HG02610 (cell line): ENCODE results near the gene KCNQ1.

Experiments used
- ATAC-seq: cut with Tn5 transposase; IDR thresholded peaks from one replicate; pipeline ENCODE4 v1.9.1; 2021; ENCODE audit warnings: mild to moderate bottlenecking, moderate library complexity; ENCODE audit not compliant: unreplicated experiment

Gene KCNQ1

DNA sequence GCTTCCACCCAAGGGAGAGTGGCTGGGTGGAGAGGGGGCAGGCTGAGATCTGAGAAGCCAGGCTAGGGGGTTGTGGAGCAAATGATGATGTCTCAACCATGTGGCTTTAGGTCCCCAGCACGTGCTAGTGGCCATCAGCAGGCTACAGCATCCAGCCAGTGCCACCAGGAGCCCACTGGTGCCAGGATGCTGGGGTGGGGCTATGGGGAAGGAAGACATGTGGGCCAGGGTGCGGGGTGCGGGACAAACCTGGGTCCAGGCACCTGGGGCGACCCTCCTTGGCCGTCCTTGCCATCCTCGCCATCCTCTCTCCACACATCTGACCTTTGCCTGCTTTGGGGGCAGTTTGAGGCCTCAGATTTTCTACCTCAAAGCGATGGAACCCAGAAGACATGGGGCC lies 104.3 kb downstream of the KCNQ1 start:
- ATAC-seq = no peak

DNA sequence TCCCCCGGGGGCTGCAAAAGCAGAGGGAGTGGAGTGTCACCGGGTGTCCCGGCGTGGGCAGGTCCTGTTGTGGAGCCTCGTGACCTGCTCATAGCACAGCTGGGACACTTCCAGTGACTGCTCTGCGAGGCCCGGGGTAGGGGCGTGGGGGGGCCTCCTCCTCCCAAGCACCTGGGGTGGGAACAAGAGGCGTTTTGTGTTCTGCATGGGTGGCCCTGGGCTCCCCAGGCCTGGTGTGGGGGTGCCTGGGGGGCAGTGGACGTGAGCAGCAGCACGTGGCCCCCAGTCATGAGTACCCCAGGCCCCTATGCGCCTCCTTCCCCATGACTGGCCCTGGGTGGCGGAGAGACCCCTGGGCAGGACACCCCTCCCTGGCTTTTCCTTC lies 104.7 kb downstream of the KCNQ1 start:
- no peak for ATAC-seq

DNA sequence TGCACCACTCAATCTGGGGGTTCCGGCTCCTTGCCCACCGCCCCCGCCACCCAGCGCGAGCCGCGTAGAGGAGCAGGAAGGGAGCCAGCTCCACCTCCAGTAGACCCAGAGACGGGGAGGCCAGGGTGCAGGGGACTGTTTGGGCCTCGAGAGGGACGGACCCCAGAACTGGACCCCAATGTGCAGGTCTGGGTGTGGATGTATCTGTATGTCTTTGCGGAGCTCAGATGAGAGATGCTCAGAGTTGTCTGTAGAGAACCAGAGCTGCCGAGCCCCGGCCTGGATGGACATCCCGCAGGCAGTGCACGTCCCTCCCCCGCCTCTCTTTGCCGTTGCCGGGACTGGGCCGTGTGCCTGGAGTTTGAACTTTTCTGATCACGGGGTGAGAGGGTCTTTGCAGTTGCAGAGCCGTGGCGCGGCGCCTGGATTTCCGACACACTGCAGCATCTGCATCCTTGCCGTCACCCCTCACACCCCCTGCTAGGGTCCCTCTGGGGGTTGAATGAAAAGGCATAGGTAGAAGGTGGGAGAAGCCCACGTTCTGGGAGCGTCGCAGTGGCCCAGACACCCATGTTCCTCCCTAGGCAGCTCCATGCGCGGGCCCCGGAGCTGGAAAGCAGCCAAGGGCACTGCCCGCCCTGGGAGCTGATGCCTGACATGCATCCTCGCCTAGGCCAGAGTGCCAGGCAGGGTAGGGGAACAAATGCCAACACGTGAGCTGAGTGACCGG lies 105.2 kb downstream of the KCNQ1 start:
- no peak for ATAC-seq

DNA sequence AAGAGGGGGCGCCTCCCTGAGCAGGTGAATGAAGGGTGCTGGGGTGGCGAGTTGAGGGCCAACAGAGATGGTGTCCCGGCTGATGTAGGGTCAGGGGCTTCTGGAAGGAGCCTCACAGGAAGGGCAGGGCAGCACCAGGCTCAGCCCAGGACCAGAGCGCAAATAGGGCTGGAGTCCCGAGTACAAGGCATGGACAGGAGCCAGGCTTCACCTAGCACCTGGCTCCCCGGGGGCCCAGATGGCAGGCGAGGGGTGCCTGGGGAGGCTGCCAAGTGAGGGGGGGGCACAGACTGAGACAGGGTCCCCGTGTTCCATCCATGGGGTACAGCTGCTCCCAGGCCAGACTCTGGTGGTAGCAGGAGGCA lies 105.8 kb downstream of the KCNQ1 start:
- no peak for ATAC-seq

DNA sequence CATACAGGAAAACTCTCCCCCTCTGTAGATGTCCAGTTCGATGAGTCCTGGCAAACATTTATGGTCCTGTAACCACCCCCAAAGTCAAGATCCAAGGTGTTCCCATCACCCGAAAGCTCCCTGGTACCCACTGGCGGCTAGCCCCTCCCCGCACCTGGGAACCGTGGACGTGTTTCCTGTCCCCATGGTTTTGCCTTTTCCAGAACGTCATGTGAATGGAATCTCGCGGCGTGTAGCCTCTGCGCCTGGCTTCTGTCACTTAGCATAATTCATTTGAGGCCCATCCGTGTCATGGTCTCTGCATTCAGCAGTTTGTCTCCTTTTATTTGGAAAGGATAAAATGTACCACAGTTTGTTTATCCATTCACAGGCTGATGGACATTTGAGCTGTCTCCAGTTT lies 106.3 kb downstream of the KCNQ1 start:
- ATAC-seq = no peak

DNA sequence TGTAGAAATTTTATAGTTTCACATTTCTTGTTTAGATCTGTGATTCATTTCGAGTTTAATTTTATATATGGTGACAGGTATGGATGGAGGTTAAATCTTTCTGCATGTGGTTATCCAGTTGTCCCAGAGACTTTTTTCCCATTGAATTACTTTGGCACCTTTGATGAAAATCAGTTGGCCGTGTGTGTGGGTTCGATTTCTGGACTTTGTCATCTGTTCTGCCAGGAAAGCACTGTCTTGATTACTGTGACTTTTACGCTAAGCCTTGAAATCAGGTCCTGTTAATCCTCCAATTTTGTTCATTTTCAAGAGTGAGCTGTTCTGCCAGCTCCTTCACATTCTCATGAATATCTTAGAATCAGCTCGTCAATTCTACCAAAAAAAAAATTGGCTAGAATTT lies 107.4 kb downstream of the KCNQ1 start:
- no peak for ATAC-seq

DNA sequence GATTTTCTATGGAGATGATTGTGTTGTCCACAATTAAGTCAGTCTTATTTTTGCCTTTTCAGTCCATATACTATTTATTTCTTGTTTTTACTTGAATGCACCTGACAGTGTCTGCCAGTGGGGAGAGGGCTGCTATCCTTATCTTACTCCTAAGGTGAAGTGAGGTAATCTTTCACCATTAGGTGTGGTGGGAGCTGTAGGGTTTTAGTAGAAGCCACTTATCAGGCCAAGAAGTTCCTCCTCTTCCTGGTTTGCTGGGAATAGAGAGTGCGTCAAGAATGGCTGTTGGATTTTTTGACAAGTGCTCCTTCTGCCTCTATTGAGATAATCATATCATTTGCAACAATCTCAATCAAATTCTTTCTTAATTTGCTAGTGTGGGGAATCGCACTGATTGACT lies 108.4 kb downstream of the KCNQ1 start:
- ATAC-seq = no peak

DNA sequence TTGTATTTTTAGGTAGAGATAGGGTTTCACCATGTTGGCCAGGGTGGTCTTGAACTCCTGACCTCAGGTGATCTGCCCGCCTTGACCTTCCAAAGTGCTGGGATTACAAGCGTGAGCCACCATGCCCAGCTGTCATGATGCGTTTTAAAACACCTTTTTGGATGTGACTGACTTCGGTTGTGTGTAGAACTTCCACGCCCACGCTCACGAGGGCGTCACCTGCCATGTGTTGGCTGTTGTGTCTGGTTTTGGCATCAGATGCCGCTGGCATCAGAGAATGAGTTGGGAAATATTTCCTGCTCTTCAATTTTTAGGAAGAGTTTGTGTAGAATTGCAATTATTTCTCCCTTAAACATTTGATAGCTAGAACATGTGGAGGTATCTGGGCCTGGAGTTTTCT lies 109.1 kb downstream of the KCNQ1 start:
- no peak for ATAC-seq

DNA sequence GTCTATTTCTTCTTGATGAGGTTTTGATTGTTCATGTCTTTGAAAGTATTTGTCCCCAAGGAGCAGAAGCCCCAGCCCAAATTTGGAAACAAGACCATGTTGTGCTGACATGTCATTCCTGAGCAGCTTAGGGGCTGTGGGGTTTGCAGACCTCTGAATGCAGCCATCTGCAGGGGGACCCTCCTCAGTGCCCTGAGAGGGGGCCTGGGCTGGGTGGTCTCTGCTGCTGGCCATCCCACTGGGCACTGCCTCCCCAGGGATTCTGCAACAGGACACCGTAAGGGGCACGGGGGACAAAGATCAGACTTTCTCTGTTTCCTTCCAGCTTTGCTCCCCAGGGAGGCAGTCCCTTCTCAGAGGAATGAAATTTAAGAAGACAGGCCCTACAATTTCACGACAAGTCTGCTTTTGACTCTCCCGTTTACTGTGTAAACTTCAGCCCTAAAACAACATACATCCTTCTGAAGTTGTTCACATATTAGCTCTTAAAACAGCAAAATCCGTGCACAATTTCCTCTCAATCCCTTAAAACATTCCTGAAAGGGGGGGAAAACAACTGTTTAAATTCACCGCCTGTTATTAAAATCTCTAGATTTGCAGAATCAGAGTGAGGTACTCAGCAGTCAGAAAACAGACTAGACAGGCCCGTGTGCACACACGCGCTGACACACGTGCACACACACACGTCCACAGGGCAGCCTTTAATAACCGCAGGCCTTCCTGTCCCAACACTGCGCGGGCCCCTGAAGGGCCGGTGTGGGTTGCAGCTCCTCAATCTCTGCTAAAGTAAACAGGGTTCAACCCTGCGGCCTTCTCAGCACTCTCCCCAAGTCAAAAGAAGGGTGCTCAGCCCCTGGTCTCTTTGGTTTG lies 109.8 kb downstream of the KCNQ1 start:
- ATAC-seq = no peak

DNA sequence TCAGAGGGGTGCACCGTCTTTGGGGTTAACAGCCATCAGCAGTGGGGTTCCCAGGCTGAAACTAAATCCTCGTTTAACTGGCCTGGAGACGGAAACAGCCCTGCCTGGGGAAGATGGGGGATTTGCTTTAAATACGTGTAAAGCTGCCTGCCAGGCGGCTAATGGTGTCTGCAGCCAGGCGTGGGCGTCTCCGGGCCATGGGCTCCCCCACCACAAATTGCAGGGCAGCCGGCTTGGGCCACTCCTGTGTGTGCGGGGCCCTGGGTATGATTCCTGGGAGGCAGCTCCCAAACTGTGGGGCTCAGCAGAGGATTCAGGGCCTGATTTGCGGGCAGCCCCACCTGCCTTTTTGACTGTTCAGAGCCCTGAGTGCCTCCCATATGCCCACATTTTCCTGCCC lies 110.5 kb downstream of the KCNQ1 start:
- ATAC-seq = no peak

DNA sequence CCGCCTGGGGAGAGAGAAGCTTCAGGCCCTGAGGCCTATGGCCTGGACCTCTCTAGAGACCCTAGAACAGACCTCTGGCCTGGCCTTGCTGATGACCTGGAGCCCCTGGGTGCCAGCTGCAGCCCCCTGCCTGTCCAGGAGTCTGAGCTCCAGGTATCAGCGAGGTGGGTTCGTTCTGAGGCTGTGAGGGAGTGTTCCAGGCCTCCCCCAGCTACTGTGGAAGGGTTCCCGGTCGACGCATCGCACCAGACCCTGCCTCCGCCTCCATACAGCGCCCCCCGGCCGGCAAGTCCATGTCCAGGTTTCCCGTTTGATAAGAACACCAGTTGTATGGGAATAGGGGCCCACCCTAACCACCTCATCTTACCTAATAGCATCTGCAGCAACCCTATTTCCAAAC lies 111.1 kb downstream of the KCNQ1 start:
- ATAC-seq = no peak

DNA sequence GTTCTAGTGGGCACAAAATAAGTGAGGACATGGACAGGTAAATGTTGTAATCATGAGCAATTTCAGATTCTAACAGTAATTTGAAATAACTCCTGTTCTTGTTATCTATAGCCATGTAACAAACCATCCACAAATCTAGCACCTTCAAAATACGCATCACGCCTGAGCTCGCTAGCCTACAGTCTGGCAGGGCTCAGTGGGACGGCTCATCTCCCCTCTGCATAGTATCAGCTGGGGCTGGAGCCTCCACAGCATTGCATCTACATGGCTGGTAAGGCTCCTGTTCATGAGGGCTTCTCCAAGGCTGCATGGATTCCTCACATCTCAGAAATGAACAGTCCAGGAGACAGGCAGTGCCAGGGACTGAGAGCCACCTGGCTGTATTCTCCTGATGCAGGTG lies 112.6 kb downstream of the KCNQ1 start:
- no peak for ATAC-seq

DNA sequence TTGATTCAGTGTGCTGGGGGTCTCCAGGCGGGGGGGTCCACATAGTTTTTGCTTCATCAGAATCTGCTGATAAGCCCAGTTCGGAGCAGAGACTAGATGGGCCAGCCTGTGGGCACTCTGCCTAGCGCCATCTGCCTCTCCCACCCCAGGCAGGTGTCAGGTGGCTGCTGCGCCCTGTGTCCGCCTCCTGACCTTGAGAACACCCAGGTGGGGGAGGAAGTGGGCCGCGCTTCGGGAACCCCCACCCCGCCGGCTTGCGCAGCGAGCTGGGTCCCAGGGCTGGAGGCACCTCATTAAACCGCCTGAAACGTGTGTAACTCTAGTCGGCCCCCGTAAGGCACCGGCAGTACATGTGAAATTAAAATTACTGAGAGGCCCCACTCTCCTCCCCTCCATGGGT lies 113.6 kb downstream of the KCNQ1 start:
- no peak for ATAC-seq

DNA sequence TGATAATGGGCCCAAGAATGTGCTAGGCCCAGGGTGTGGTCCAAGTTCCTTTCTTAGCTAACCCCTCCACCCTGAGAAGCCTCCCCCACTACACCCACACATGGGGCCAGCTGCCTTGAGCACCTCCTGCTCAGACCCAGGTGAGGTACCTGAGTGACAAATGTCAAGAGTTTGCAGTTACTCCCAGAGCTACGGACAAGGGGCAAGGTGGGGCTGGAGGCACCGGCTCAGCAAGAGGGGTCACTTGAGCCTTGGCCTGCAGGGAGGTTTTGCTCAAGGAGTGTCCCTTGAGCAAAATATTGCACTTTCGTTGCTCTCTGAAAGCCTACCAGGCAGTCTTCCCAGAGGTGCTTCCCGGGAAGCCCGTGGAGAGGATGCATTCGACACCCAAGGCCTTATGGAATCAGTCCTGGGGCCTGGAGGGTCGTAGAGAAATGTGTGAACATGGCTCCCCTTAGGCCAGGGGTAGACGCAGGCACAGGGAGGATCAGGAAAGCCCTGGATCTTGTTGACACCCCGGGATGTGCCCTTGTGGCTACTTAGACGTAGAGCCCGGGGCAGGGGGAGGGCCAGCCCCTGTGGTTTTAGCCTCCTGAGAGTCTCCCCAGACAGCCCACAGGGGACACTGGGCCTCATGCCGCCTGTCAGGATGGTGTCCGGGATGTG lies 114.2 kb downstream of the KCNQ1 start:
- ATAC-seq = no peak

DNA sequence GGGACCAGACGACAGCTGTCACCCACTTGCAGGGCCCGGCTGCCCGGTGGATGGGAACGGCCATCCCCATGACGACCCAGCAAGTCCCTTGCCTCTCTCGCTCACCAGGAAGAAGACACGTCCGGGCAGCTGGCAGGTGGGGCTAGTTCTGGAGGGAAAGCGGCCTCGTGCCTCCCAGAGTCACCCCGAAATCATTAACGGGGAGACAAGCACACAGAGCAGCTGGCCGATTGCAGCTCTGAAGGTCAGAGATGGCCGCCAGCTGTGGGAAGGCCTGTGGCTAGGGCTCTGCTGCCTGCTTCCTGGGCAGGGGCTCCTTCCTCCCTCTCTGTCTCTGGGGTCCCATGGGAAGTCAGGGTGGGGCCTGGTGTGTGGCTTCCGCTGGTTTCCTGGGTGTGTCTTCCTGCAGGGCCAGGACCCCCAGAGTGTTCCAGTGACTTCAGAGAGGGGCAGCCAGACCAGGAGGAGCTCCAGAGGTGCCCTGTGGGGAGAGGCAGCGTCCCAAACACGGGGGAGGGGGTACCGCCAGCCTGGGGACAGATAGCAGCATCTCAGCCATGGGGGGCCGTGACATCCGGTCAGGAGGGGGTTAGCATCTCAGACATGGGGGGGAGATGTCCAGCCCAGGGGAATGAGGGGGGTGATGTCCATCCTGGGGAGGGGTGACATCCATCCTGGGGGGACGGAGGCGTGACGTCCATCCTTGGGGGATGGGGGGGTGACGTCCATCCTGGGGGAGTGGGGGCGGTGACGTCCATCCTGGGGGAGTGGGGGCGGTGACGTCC lies 114.9 kb downstream of the KCNQ1 start:
- no peak for ATAC-seq

DNA sequence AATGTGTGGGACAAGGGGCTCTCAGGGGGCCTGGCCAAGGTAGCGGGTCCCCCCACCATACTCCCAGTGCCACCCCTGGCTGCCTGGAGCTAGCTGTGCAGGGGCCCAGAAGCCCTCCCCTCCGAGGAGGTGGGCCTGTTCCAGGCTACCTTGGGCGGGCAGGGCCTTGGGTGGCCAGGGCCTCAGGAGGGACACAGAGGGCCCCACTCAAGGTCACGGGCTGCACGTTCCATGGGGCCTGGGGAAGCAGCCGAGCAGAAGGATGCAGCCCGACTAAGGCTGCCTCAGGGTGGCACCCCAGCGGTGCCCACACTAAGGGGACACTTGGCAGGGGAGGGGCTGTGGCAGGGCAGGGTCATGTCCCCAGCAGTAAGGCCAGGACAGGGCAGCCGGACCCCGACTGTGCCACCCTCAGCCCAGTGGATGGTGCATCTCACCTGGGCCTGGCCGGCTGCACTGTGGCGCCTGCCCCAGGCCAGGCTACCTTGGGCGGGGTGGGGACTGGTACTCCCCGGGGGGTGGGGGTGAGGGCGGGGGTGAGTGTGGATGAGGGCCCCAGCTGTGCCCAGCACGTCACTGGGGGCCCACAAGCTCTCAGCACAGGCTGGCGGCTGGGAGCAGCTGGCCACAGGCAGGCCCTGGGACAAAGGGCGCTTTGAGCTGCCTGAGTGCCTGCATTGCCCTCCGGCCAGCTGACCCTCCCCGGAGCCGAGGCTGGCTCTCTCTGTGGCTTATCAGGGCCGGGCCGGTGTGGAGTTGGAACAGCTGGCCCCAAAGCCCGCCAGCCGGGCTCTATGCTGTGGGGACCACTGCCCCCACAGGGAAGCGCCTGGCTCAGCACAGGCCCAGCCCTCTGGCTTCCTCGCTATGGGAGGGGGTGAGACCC lies 117.1 kb downstream of the KCNQ1 start:
- ATAC-seq = no peak

DNA sequence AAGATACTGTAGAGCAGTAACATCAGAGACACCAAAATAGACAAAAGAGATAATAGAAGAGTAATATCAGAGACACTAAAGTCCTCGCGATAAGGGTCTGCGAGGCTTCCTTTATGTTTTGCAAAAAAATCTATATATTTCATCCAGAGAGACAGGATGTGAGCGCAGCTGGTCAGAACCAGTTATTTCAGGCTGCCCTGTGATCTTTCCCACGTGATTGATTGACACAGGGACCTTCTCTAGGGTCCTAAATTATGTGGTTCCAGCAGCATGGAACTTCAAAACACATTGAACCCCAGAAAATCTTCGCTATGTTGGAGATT lies 118.0 kb downstream of the KCNQ1 start:
- ATAC-seq = no peak

DNA sequence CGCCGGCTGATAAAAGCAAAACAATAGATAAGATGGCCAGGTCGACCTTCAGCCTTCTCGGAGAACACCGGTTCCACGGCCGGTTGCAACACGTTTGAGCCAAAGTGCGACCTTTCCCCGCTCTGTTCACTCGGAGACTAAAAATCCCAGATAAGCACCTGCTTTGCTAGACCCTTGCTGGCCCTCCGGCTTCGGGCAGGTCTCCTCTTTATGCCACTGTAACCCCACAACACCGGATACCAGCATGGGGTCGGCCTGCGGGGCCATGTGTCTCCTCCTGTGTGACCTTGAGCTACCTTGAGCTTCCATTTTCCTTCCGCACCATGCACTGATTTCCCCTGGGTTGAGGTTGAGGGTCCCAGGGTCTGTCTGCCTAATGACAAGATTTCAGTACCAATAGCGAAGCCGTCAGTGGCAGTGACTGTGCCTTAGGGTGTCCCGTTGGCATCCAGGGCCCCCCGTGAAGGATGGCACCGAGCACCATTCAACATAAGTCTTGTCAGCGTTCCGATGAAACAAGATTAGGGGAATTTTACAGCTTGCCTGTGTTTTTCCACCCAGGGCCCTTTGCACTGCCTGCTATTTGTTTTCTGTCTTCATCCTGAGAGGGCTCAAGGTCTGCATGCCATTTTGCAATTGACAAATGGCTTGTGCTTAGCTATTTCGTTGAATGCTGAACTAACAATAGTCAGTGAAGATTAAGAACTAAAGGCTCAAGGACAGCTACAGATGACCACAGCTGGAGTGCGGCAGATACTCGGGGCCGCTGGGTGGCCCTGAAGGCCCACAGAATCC lies 118.6 kb downstream of the KCNQ1 start:
- no peak for ATAC-seq

DNA sequence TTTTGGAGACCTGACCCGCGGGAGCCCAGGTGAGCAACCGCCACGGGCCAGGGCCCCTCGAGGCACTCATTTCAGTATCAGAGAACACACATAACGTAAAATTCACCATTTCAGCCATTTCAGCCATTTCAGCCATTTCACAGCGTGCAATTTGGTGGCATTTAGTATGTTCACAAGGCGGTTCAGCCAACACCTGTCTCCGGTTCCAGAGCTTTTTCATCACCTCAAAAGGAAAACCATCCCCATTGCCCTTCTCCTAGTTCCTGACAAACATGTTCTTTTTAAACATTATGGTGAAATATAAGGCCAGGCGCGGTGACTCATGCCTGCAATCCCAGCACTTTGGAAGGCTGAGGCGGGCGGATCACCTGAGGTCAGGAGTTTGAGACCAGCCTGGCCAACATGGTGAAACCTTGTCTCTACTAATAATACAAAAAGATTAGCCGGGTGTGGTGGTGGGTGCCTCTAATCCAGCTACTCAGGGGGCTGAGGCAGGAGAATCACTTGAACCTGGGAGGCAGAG lies 119.3 kb downstream of the KCNQ1 start:
- ATAC-seq = no peak
